Measurements from ENCODE around the gene GNB5. TPM values are rescaled to one million over a fixed set of nuclear protein-coding genes. Genes with fewer than 3 reads are reported as not detected.

Gene GNB5
- total RNA-seq, 1 donor, result 58.3 TPM

DNA sequence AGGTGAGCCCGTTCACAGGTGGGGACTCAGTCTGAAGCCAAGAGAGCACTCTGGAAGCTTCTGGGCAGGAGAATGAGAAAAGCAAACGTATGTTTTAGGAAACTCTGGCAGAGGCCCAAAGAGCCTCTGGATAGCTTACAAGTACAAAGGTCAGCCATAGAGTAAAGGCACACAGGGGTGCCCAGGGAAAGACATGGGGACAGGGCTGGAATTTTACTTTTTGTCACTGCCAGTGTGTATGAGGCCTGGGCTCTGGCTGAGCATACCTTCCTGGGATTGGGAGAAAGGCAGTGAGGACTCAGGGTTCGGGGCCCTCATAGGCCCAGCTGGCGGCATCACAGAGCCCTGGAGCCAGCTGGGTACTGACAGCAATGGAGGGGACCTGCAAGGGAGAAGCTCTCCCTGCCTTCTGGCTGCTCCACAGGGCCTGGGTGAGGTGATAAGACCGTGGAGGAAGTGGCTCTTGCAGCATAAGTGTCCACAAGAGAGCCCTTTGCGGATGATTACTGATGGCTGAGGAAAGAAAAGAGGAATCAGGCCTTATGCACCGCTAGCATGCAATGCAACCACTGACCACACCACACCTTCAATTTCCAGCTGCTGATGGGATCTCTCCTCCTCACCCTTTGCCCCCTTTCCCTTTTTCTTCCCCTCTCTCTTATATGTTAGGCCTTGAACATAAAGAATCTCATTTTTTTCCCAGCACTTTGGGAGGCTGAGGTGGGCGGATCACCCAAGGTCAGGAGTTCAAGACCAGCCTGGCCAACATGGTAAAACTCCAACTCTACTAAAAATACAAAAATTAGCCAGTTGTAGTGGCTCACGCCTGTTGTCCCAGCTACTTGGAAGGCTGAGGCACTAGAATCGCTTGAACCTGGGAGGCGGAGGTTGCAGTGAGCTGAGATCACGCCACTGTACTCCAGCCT lies 53.5 kb downstream of the GNB5 start:
- TF ChIP-seq, protein P1, sequence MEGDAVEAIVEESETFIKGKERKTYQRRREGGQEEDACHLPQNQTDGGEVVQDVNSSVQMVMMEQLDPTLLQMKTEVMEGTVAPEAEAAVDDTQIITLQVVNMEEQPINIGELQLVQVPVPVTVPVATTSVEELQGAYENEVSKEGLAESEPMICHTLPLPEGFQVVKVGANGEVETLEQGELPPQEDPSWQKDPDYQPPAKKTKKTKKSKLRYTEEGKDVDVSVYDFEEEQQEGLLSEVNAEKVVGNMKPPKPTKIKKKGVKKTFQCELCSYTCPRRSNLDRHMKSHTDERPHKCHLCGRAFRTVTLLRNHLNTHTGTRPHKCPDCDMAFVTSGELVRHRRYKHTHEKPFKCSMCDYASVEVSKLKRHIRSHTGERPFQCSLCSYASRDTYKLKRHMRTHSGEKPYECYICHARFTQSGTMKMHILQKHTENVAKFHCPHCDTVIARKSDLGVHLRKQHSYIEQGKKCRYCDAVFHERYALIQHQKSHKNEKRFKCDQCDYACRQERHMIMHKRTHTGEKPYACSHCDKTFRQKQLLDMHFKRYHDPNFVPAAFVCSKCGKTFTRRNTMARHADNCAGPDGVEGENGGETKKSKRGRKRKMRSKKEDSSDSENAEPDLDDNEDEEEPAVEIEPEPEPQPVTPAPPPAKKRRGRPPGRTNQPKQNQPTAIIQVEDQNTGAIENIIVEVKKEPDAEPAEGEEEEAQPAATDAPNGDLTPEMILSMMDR (IDR thresholded peaks at IDR 0.05; ENCODE audit: insufficient read depth, low read depth, low read length), result no peak
- no peak for DNase-seq (ENCODE audit: low read depth)
- H3K4me3 ChIP-seq (ENCODE audit: low read depth, low read length), result no peak overlapping the region

DNA sequence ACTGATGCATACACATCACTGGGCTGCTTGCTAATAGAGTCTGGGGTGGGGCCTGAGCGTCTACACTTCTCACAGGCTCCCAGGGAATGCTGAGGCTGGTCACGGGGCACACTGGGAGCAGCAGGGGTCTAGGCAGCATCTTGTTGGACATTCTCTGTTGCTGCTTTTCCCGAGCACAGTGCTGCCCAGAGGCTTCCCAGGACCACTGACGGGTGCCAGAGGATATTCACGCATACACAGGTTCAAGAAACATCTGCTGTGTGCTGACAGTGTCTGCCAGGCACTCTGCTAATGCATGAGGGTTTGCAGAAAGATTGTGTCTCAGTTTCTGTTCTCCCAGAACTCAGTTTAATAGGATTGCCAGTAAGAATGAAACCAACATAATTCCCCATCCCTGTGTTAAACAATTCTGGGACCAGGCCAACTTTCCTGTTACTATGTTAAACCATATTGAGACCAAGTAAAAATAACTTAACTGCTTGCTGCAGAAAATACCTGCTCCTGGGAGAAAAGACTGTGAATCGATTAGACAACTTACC lies 54.7 kb downstream of the GNB5 start:
- peak; percentile 61 for DNase-seq (ENCODE audit: low read depth)
- H3K4me3 ChIP-seq (ENCODE audit: low read depth, low read length), result no peak overlapping the region

DNA sequence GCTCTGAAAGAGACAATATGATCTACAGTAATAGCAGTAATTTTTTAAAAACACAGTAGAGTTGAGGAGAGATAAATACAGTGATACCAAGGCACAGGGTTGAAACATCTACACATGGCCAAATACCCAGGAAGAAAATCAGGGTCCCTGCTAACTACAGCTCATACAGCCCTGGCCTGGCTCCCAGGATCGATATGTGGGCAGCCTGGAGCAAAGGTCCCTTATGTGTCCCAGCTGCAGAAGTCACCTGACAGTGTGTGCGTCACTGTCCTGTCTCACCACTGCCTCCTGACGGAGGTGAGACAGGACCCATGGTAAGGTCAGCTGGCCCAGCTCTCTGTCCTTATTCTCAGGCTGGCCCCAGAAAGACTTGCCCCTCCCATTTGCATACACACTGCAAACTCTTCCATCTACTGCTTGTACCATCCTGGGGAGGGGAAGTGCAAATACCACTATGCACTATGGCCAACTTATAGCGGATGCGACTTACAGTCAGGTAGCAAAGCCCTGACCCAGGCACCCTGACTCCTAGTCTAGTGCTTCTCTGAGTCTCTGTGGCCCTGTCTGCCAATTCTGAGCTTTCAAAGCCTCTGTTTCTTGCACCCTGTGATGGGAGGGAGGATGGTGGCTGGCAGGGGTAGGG lies 56.6 kb downstream of the GNB5 start:
- TF ChIP-seq, protein P1 (IDR thresholded peaks at IDR 0.05; ENCODE audit: insufficient read depth, low read depth, low read length), result no peak
- H3K4me3 ChIP-seq (ENCODE audit: low read depth, low read length), result no peak overlapping the region
- no peak for DNase-seq (ENCODE audit: low read depth)

More for the DNA sequence above, 54.7 kb downstream of the GNB5 start:
- TF ChIP-seq, protein P1 (IDR thresholded peaks at IDR 0.05; ENCODE audit: insufficient read depth, low read depth, low read length), result no peak

DNA sequence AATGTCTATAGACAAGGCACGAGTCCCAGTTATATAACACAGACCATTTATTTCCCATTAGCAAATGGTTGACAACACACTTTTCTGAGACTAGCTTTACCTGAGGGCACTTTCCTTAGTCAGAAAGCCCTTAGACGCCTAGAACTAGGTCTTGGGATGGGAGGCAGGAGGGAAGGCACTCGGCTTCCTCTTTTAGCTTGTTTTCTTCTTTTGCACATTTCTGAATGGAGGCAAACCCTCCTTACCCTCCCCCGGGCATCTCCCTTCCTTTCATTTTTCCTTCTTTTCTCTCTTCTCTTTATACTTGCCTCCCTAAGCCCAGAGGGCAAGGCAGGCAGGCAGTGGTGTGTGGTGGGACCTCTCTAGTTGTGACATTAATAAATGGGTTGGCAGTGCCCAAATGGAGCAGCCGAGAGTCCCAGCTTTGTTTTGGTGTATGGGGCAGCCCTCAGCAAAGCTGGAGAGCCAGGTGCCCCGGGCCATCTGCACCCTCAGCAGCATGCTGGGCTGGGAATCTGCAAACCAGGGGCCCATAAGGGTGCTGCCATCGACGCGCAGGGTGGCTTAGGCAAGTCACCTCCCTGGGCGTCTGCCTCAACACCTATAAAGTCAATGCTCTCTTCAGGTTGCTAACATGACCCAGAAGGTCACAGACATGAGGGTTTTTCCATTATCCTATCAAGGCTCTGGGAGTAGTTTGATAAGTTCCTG lies 57.5 kb downstream of the GNB5 start:
- H3K4me3 ChIP-seq (ENCODE audit: low read depth, low read length), result no peak overlapping the region
- TF ChIP-seq, protein P1 (IDR thresholded peaks at IDR 0.05; ENCODE audit: insufficient read depth, low read depth, low read length), result no peak
- no peak for DNase-seq (ENCODE audit: low read depth)

DNA sequence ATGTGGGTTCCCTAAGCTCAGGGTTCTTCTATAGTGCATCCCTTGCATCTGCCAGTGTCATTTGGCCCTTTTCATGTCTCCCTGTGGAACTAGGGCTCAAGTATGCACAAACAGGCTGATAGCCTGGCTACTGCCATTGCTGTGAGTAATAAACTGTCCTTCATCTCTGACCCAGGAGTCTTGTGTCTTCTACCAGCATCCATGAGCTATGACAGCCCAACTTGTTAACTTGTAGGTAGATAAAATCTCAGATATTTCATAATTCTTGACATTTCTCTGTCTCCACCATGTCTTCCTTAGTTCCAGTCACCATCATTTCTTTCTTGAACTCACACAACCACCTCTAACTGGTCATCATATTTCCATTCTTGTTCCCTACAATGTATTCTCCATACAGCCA lies 59.1 kb downstream of the GNB5 start:
- no peak overlapping the region for H3K4me3 ChIP-seq (ENCODE audit: low read depth, low read length)
- TF ChIP-seq, protein P1 (IDR thresholded peaks at IDR 0.05; ENCODE audit: insufficient read depth, low read depth, low read length), result no peak
- no peak for DNase-seq (ENCODE audit: low read depth)

DNA sequence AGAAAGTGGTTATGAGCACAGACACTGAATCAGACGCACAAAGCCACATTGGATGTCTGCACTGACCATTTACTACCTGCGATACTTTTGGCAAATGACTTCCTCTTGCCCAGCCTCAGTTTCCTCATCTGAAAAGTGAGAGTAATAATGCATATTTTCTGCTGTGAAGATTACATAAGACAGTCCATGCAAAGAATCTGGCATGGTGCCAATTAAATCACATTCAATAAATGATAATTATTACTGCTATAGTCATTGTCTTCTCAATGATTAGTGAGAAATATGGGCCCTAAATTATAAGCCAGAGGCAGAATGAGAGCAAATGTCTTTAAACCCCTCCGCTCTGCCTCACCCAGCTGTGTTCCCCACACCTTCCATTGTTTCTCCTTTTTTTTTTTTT lies 62.6 kb downstream of the GNB5 start:
- no peak overlapping the region for H3K4me3 ChIP-seq (ENCODE audit: low read depth, low read length)
- TF ChIP-seq, protein P1 (IDR thresholded peaks at IDR 0.05; ENCODE audit: insufficient read depth, low read depth, low read length), result no peak

More for the DNA sequence above, 62.6 kb downstream of the GNB5 start:
- no peak for DNase-seq (ENCODE audit: low read depth)
